GM19023 (cell line): ENCODE results near the gene KCTD20.
"Not testable (repeated sequence)": the region's sequence is repeated elsewhere in the genome, so short reads cannot be mapped to it uniquely, and the experiment has no call there.

Experiments
- ATAC-seq: cut with Tn5 transposase; IDR thresholded peaks from one replicate; pipeline ENCODE4 v1.9.1; 2021; ENCODE audit warnings: mild to moderate bottlenecking, moderate library complexity; ENCODE audit not compliant: unreplicated experiment

The KCTD20 gene

GRCh38 chr6:36443471-36444428, 950 bp downstream of the KCTD20 start:
- no peak for ATAC-seq

GRCh38 chr6:36444470-36444869, 1.7 kb downstream of the KCTD20 start:
- ATAC-seq, result no peak

- no peak for ATAC-seq
These were observed 2.8 kb downstream of the KCTD20 start for GRCh38 chr6:36445621-36446020.

- ATAC-seq, result not testable (repeated sequence)
These were observed 6.4 kb downstream of the KCTD20 start for GRCh38 chr6:36449173-36449572.

GRCh38 chr6:36452897-36453296, 10.1 kb downstream of the KCTD20 start:
- ATAC-seq, result not testable (repeated sequence)

- ATAC-seq, result no peak
These were observed 12.8 kb downstream of the KCTD20 start for GRCh38 chr6:36455486-36456027.

GRCh38 chr6:36459501-36459900, 16.7 kb downstream of the KCTD20 start:
- no peak for ATAC-seq

GRCh38 chr6:36460916-36461315, 18.1 kb downstream of the KCTD20 start:
- no peak for ATAC-seq

- ATAC-seq, result no peak
These were observed 18.8 kb downstream of the KCTD20 start for GRCh38 chr6:36461646-36462045.

- ATAC-seq, result no peak
These were observed 20.9 kb downstream of the KCTD20 start for GRCh38 chr6:36463676-36464075.

- no peak for ATAC-seq
These were observed 21.4 kb downstream of the KCTD20 start for GRCh38 chr6:36464233-36464632.

GRCh38 chr6:36467625-36468024, 24.8 kb downstream of the KCTD20 start:
- ATAC-seq, result no peak

GRCh38 chr6:36469148-36469661, 26.4 kb downstream of the KCTD20 start:
- no peak for ATAC-seq

GRCh38 chr6:36469946-36470345, 27.1 kb downstream of the KCTD20 start:
- ATAC-seq, result no peak

- no peak for ATAC-seq
These were observed 35.3 kb downstream of the KCTD20 start for GRCh38 chr6:36478051-36478526.

GRCh38 chr6:36479256-36479655, 36.5 kb downstream of the KCTD20 start:
- ATAC-seq, result no peak

- not testable (repeated sequence) for ATAC-seq
These were observed 40.5 kb downstream of the KCTD20 start for GRCh38 chr6:36483326-36483725.

GRCh38 chr6:36484736-36485135, 41.9 kb downstream of the KCTD20 start:
- ATAC-seq, result no peak

GRCh38 chr6:36487698-36488097, 44.9 kb downstream of the KCTD20 start:
- ATAC-seq, result no peak

- no peak for ATAC-seq
These were observed 45.4 kb downstream of the KCTD20 start for GRCh38 chr6:36488221-36488620.

GRCh38 chr6:36489426-36489825, 46.6 kb downstream of the KCTD20 start:
- no peak for ATAC-seq
